ENCODE data around the gene SGPP2.
"Not testable (repeated sequence)": the region's sequence is repeated elsewhere in the genome, so short reads cannot be mapped to it uniquely, and the experiment has no call there.

SGPP2 gene

DNA sequence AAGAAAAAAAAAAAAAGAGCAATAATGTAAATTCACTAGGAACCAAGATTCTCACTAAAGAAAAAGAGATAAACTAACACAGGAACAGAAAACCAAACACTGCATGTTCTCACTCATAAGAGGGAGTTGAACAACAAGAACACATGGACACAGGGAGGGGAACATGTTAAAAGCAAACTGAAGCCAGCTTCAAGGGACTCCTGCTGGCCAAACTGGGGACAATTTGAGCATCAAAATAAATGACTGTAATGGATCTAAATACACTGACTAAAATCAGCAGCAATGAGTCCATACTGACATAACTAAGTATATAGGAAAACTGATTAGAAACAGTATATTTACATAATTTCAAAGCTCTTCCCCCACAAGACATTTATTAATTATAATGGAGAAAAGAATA, 158.6 kb downstream of the SGPP2 start:
- no peaks in the 10 kb centered on the region; the same call in 1 of the 2 replicates for H3K36me3 ChIP-seq (ENCODE audit: insufficient read depth, low read length)
- H3K9me3 ChIP-seq (ENCODE audit: control insufficient read depth, insufficient read depth, low read length) = peaks cover 5% of the 10 kb centered on the region; the same call in 1 of the 2 replicates
- no peaks in the 10 kb centered on the region for H3K4me1 ChIP-seq (ENCODE audit: insufficient read depth, low read length)
- H3K9ac ChIP-seq (ENCODE audit: low read depth, low read length) = no peak overlapping the region

DNA sequence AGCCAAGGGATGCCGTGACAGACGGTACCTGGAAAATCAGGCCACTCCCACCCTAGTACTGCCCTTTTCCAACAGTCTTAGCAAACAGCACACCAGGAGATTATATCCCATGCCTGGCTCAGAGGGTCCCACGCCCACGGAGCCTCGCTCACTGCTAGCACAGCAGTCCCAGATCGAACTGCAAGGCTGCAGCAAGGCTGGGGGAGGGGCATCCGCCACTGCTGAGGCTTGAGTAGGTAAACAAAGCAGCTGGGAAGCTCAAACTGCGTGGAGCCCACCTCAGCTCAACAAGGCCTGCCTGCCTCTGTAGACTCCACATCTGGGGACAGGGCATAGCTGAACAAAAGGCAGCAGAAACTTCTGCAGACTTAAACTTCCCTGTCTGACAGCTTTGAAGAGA, 160.2 kb downstream of the SGPP2 start:
- H3K36me3 ChIP-seq (ENCODE audit: insufficient read depth, low read length); H3K4me1 ChIP-seq (ENCODE audit: insufficient read depth, low read length); H3K9ac ChIP-seq (ENCODE audit: low read depth, low read length); H3K9me3 ChIP-seq (ENCODE audit: control insufficient read depth, insufficient read depth, low read length): not testable (repeated sequence)

DNA sequence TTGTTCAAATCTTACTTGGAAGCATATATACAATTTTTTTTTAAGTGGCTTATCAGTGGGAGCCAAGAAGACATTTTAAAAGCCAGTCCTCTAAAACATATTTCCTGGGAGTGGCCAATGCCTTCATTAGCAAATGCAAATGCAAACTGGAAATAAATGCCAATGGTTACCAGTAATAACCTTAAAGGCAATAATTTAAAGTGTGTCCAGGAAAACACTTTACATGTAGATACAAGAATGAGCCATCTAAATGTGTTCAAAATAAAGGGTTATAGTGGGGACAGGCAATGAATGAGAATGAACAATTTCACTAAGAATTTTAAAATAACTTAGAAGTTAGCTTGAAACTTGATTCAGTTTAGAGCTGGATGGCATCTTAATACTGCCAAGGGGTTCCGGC, 167.3 kb downstream of the SGPP2 start:
- Histone ChIP-seq H3K4me1 (ENCODE audit: insufficient read depth, low read length) (no peaks in the 10 kb centered on the region), H3K9ac (ENCODE audit: low read depth, low read length) (no peak overlapping the region), H3K9me3 (ENCODE audit: control insufficient read depth, insufficient read depth, low read length) (no peaks in the 10 kb centered on the region), H3K36me3 (ENCODE audit: insufficient read depth, low read length) (peaks cover 5% of the 10 kb centered on the region)

DNA sequence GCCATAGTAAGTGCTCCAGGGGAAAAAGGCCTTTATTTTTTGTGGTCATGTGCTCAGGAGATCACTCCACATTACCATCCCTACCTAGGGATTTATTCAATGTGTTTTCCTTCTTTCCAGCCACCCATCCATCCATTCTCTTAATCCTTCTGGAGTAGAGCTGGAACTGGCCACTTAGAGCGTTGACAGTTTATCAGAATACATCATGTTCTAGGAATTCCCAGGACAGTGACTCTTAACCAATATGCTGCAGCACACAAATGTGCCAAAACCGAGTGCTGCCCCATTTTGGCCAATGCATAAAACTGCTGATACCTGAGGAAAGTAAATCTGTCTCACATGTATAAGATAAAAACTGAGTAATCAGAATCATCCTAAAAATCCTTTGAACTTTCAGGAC, 167.8 kb downstream of the SGPP2 start:
- Histone ChIP-seq H3K9me3 (ENCODE audit: control insufficient read depth, insufficient read depth, low read length) (no peaks in the 10 kb centered on the region), H3K36me3 (ENCODE audit: insufficient read depth, low read length) (peaks cover 5% of the 10 kb centered on the region), H3K9ac (ENCODE audit: low read depth, low read length) (no peak overlapping the region), H3K4me1 (ENCODE audit: insufficient read depth, low read length) (no peaks in the 10 kb centered on the region)

DNA sequence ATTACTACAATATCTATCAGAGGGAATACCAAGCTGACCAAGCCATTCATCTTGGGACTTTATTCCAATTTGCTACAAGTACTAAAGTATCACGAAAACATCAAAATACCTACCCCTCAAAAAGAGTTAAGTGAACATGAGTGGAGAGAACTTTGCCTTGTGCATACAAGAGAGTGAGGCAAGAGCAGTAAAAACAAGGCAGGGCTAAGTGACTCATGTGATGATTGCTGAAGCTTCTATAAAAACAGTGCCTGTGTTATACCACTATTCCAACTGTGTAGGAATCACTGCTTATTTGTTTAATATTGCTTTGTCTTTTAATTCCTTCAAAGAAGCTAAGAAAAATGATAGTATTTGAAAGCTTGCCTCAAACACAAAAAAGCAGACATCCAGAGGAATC, 170.3 kb downstream of the SGPP2 start:
- Histone ChIP-seq H3K36me3 (ENCODE audit: insufficient read depth, low read length) (peaks cover 8% of the 10 kb centered on the region), H3K9ac (ENCODE audit: low read depth, low read length) (no peak overlapping the region), H3K4me1 (ENCODE audit: insufficient read depth, low read length) (no peaks in the 10 kb centered on the region), H3K9me3 (ENCODE audit: control insufficient read depth, insufficient read depth, low read length) (no peaks in the 10 kb centered on the region)

DNA sequence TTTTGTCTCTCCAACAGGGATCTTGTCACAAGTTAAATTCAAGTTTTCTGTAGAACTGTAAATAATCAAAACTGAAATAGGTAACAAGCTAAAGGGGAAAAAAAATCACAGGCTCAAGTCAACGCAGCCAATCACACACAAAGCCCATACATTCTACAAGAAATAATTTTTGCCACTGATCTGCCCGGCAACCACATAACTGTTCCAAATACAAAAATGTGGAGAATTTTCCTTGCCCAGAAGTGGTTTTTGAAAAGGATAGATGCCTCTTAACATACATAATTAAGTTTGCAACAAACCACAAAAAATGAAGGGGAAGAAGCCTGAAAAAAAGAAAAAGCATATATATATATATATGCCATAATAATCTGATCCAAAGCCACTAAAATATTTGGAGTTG, 171.2 kb downstream of the SGPP2 start:
- Histone ChIP-seq H3K4me1 (ENCODE audit: insufficient read depth, low read length) (no peaks in the 10 kb centered on the region), H3K9me3 (ENCODE audit: control insufficient read depth, insufficient read depth, low read length) (no peaks in the 10 kb centered on the region), H3K9ac (ENCODE audit: low read depth, low read length) (no peak overlapping the region), H3K36me3 (ENCODE audit: insufficient read depth, low read length) (peaks cover 10% of the 10 kb centered on the region)

DNA sequence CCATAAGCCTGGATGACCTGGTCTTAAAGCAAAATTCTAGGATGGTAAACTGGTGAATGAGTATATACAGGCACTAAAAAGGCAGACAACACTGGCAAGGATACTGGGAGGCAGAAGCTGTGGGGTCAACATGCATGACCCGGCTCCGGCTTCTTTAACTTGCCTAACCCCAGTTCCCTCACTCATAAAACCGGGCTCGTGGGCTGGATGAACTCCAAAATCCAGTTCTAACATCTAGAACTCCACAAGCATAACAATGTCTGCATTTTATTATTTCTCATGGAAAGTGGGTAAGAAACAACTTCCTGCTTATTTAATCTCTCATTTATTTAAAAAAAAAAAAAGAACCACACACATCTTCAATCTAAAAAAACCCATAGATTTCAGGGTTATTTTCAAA, 174.3 kb downstream of the SGPP2 start:
- Histone ChIP-seq H3K9me3 (ENCODE audit: control insufficient read depth, insufficient read depth, low read length) (no peaks in the 10 kb centered on the region), H3K4me1 (ENCODE audit: insufficient read depth, low read length) (no peaks in the 10 kb centered on the region), H3K36me3 (ENCODE audit: insufficient read depth, low read length) (peaks cover 8% of the 10 kb centered on the region), H3K9ac (ENCODE audit: low read depth, low read length) (no peak overlapping the region)

DNA sequence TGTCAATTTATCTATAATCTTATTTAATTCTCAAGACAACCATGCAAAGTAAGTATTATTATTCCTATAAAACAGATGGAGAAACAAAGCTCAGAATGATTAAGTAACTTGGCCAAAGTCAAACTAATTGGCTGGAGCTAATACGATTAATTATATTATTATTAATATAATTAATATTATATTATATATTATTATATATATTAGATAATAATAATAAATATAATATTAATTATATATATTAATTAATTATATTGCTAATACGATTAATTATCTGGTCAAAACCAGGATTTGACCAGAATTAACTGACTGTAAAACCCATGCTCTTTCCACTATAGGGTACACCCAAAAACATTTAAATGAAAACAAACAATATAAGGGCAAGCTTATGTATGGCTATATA, 179.2 kb downstream of the SGPP2 start:
- Histone ChIP-seq H3K36me3 (ENCODE audit: insufficient read depth, low read length) (peaks cover 8% of the 10 kb centered on the region), H3K9me3 (ENCODE audit: control insufficient read depth, insufficient read depth, low read length) (no peaks in the 10 kb centered on the region), H3K4me1 (ENCODE audit: insufficient read depth, low read length) (no peaks in the 10 kb centered on the region), H3K9ac (ENCODE audit: low read depth, low read length) (no peak overlapping the region)

DNA sequence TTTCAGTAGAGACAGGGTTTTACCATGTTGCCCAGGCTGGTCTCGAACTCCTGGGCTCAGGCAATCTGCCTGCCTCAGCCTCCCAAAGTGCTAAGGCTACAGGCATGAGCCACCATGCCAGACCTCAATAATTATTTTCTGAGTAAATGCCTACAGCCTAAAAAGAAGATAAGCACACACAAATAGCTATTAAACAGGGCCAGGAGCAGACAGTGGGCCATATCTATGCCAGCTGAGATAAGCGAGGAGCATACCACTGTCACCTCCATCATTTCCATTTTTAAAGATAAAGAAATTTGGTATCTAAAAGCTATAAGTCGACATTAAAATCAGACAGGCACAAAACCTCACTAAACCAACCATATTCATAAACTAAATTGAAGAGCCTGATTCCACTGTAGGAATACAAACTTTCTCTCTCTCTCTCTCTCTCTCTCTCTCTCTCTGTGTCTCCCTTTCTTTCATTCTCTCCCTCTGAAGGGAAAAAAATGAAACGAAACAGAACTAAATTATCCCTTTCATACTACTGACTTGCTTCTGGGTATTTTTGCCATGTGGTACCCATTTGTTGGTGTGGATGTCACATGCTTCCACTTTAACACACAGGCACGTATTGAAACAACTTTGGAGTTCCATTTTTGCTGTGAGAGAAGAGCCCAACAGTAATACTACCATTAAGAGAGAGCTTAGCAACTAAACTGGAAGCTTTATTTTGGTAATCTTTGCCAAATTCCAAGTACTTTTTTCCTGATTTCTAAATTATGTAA, 180.6 kb downstream of the SGPP2 start:
- H3K36me3 ChIP-seq (ENCODE audit: insufficient read depth, low read length) = 0 out of 2 replicates have a peak, but pooled peaks cover 3% of the 10 kb centered on the region
- H3K9me3 ChIP-seq (ENCODE audit: control insufficient read depth, insufficient read depth, low read length) = no peaks in the 10 kb centered on the region
- no peaks in the 10 kb centered on the region for H3K4me1 ChIP-seq (ENCODE audit: insufficient read depth, low read length)
- H3K9ac ChIP-seq (ENCODE audit: low read depth, low read length) = no peak overlapping the region

DNA sequence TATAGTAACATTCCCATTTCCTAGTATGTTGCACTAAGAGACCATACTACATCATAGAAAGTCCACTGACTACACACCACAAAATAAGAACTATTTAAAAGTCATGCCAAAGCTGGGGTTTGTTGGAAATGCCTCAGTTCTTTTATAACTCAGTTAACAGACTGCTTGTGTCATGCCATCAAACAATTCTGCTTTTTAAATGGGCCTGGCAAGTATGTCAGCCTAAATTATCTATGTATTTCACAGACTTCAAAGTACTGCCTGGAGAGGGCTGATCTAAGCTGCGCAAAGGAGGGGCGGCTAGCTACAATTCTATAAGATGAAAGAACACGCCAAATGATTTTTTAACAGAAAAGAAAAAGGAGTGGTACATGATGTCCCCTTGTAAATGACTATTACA, 182.0 kb downstream of the SGPP2 start:
- Histone ChIP-seq H3K4me1 (ENCODE audit: insufficient read depth, low read length) (no peaks in the 10 kb centered on the region), H3K36me3 (ENCODE audit: insufficient read depth, low read length) (0 out of 2 replicates have a peak, but pooled peaks cover 3% of the 10 kb centered on the region), H3K9ac (ENCODE audit: low read depth, low read length) (no peak overlapping the region), H3K9me3 (ENCODE audit: control insufficient read depth, insufficient read depth, low read length) (no peaks in the 10 kb centered on the region)

DNA sequence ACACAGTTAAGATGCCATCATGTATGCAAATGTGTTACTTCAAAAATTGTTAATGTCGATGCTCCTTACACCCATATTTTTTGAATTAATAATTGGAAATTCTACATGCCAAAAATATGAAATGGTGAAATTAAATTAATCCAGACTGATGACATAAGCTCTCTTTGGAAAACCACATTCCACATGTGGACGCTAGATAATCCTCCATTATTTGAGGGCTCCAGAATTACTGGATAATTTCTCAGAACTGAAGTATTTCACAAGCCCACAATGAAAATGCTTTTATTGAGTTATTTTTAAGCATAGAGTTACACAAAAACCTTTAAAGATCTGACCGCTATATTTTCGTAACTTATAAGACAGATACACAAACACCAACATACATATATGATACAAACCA, 183.7 kb downstream of the SGPP2 start:
- Histone ChIP-seq H3K36me3 (ENCODE audit: insufficient read depth, low read length) (peaks cover 7% of the 10 kb centered on the region; the same call in 1 of the 2 replicates), H3K4me1 (ENCODE audit: insufficient read depth, low read length) (no peaks in the 10 kb centered on the region), H3K9me3 (ENCODE audit: control insufficient read depth, insufficient read depth, low read length) (no peaks in the 10 kb centered on the region), H3K9ac (ENCODE audit: low read depth, low read length) (no peak overlapping the region)

DNA sequence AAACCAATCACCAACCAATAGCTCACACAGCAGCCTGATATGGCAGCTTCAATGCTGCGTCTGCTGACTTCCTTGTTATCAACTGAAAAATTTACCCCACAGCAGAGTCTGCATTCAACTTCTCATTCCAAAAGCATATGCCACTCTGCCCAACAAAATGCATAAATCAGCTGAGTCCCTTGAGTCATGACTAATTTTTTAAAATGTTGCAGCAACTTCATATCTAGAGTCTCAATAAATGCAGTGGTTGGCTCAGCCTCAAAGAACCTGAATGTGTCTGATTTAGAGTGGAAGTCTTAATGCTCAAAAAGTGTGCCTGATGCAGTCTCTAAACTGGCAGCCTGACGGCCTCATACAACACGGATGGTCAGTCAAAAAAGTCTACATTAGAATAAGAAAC, 185.0 kb downstream of the SGPP2 start:
- Histone ChIP-seq H3K4me1 (ENCODE audit: insufficient read depth, low read length) (no peaks in the 10 kb centered on the region), H3K9ac (ENCODE audit: low read depth, low read length) (no peak overlapping the region), H3K36me3 (ENCODE audit: insufficient read depth, low read length) (peaks cover 7% of the 10 kb centered on the region; the same call in 1 of the 2 replicates), H3K9me3 (ENCODE audit: control insufficient read depth, insufficient read depth, low read length) (no peaks in the 10 kb centered on the region)

Data from ES-I3 (cell line).